ENCODE results near the gene RUNX2.

RUNX2 gene

GRCh38 chr6:45712076-45712475 is 383.9 kb downstream of the RUNX2 start (continued):
- no peak for TF ChIP-seq ZFP3 (CRISPR knock-in tag; IDR thresholded peaks at IDR 0.05)
- TF ChIP-seq ARNTL (CRISPR knock-in tag; IDR thresholded peaks at IDR 0.05; ENCODE audit: borderline replicate concordance, low read depth): no peak
- TF ChIP-seq ZNF565 (CRISPR knock-in tag; conservative IDR thresholded peaks at IDR 0.05; ENCODE audit: low read depth): no peak
- TF ChIP-seq CREB5 (CRISPR knock-in tag; IDR thresholded peaks at IDR 0.05; ENCODE audit: low read depth): no peak
- no peak for TF ChIP-seq TOX (CRISPR knock-in tag; IDR thresholded peaks at IDR 0.05; ENCODE audit: borderline replicate concordance)
- no peak for TF ChIP-seq ZNF70 (CRISPR knock-in tag; IDR thresholded peaks at IDR 0.05)
- TF ChIP-seq ZFP30 (CRISPR knock-in tag; IDR thresholded peaks at IDR 0.05): no peak
- no peak for TF ChIP-seq TCF4 (CRISPR knock-in tag; IDR thresholded peaks at IDR 0.05; ENCODE audit: borderline replicate concordance)

GRCh38 chr6:45712786-45713185 is 384.7 kb downstream of the RUNX2 start:
- no peak for ATAC-seq

More at GRCh38 chr6:45712786-45713185, 384.7 kb downstream of the RUNX2 start:
- TF ChIP-seq ZNF8 (CRISPR knock-in tag; IDR thresholded peaks at IDR 0.05) (no peak), RARB (CRISPR knock-in tag; IDR thresholded peaks at IDR 0.05) (no peak), OSR1 (CRISPR knock-in tag; IDR thresholded peaks at IDR 0.05) (no peak), ZFP3 (CRISPR knock-in tag; IDR thresholded peaks at IDR 0.05) (no peak), CSDC2 (CRISPR knock-in tag; IDR thresholded peaks at IDR 0.05) (no peak), ARNTL (CRISPR knock-in tag; IDR thresholded peaks at IDR 0.05; ENCODE audit: borderline replicate concordance, low read depth) (no peak), ZNF565 (CRISPR knock-in tag; conservative IDR thresholded peaks at IDR 0.05; ENCODE audit: low read depth) (no peak), POU6F1 (CRISPR knock-in tag; IDR thresholded peaks at IDR 0.05; ENCODE audit: borderline replicate concordance, low read depth) (no peak), CREB5 (CRISPR knock-in tag; IDR thresholded peaks at IDR 0.05; ENCODE audit: low read depth) (no peak), TCF4 (CRISPR knock-in tag; IDR thresholded peaks at IDR 0.05; ENCODE audit: borderline replicate concordance) (no peak), ISL1 (CRISPR knock-in tag; IDR thresholded peaks at IDR 0.05) (no peak), TSHZ2 (CRISPR knock-in tag; IDR thresholded peaks at IDR 0.05) (no peak), ZNF70 (CRISPR knock-in tag; IDR thresholded peaks at IDR 0.05) (no peak), GLIS3 (CRISPR knock-in tag; IDR thresholded peaks at IDR 0.05) (no peak), SNAI2 (CRISPR knock-in tag; IDR thresholded peaks at IDR 0.05) (no peak)
